H9 (cell line): ENCODE results near the gene LRFN2. TPM values are rescaled to one million over a fixed set of nuclear protein-coding genes. Genes with fewer than 3 reads are reported as not detected.

Source experiments
- DNase-seq: peaks from one replicate; pipeline ENCODE4 v3.0.0-alpha.2; 2017
- H2AFZ ChIP-seq: one replicate; pipeline ENCODE4 v1.6.1; 2013; ENCODE audit warnings: mild to moderate bottlenecking, low read length, control low read depth, moderate library complexity
- H2AK5ac ChIP-seq: 2 replicates; pipeline ENCODE4 v1.6.1; 2013; ENCODE audit warnings: low read length, control low read depth, mixed read lengths; ENCODE audit not compliant: insufficient read length
- H2BK120ac ChIP-seq: one replicate; pipeline ENCODE4 v1.6.1; 2013; ENCODE audit warnings: low read depth, mild to moderate bottlenecking, low read length, control low read depth, inconsistent platforms; ENCODE audit not compliant: poor library complexity, severe bottlenecking
- H2BK12ac ChIP-seq: 2 replicates; pipeline ENCODE4 v1.6.1; 2013; ENCODE audit warnings: low read length, control low read depth, mixed read lengths, low read depth; ENCODE audit not compliant: insufficient read length
- H2BK15ac ChIP-seq: 2 replicates; pipeline ENCODE4 v1.6.1; 2013; ENCODE audit warnings: low read depth, low read length, control low read depth
- H2BK20ac ChIP-seq: one replicate; pipeline ENCODE4 v1.6.1; 2013; ENCODE audit warnings: low read depth, mild to moderate bottlenecking, low read length, control low read depth, inconsistent platforms; ENCODE audit not compliant: poor library complexity, severe bottlenecking
- H2BK5ac ChIP-seq: 2 replicates; pipeline ENCODE4 v1.6.1; 2013; ENCODE audit warnings: low read length, control low read depth, mixed read lengths; ENCODE audit not compliant: insufficient read length
- H3K14ac ChIP-seq: 2 replicates; pipeline ENCODE4 v1.6.1; 2013; ENCODE audit warnings: low read length, control low read depth; ENCODE audit not compliant: insufficient read depth
- H3K18ac ChIP-seq: 2 replicates; pipeline ENCODE4 v1.6.1; 2013; ENCODE audit warnings: low read depth, mild to moderate bottlenecking, mixed read lengths, low read length, control low read depth; ENCODE audit not compliant: insufficient read length
- H3K23ac ChIP-seq: 2 replicates; pipeline ENCODE4 v1.6.1; 2013; ENCODE audit warnings: low read length, control low read depth, mixed read lengths, low read depth; ENCODE audit not compliant: insufficient read length
- H3K23me2 ChIP-seq: 2 replicates; pipeline ENCODE4 v1.6.1; 2013; ENCODE audit warnings: low read depth, mild to moderate bottlenecking, mixed read lengths, low read length, control low read depth; ENCODE audit not compliant: insufficient read length, poor library complexity, severe bottlenecking
- H3K27ac ChIP-seq: 2 replicates; pipeline ENCODE4 v1.5.1; 2013; ENCODE audit warnings: low read length, control low read depth, mixed read lengths, low read depth; ENCODE audit not compliant: insufficient read length
- H3K27me3 ChIP-seq: 2 replicates; pipeline ENCODE4 v1.6.1; 2013; ENCODE audit warnings: low read length, control low read depth, inconsistent platforms; ENCODE audit not compliant: insufficient read depth
- H3K4ac ChIP-seq: 2 replicates; pipeline ENCODE4 v1.6.1; 2013; ENCODE audit warnings: low read depth, mild to moderate bottlenecking, control low read depth, inconsistent platforms, low read length, moderate library complexity
- H3K4me1 ChIP-seq: 2 replicates; pipeline ENCODE4 v1.6.1; 2013; ENCODE audit warnings: low read length, control low read depth, inconsistent platforms; ENCODE audit not compliant: insufficient read depth
- H3K4me2 ChIP-seq: 2 replicates; pipeline ENCODE4 v1.6.1; 2013; ENCODE audit warnings: low read length, control low read depth, mixed read lengths; ENCODE audit not compliant: insufficient read length, insufficient read depth
- H3K56ac ChIP-seq: 2 replicates; pipeline ENCODE4 v1.6.1; 2013; ENCODE audit warnings: low read depth, mild to moderate bottlenecking, mixed read lengths, low read length, control low read depth; ENCODE audit not compliant: insufficient read length
- H3K79me1 ChIP-seq: 2 replicates; pipeline ENCODE4 v1.6.1; 2013; ENCODE audit warnings: low read depth, mild to moderate bottlenecking, moderate library complexity, low read length, control low read depth, inconsistent platforms; ENCODE audit not compliant: insufficient read depth, poor library complexity, severe bottlenecking
- H3K79me2 ChIP-seq: 2 replicates; pipeline ENCODE4 v1.6.1; 2013; ENCODE audit warnings: low read length, control low read depth, inconsistent platforms; ENCODE audit not compliant: insufficient read depth
- H3K9ac ChIP-seq: 2 replicates; pipeline ENCODE4 v1.6.1; 2013; ENCODE audit warnings: low read length, control low read depth, mixed read lengths; ENCODE audit not compliant: insufficient read length; ENCODE audit errors: extremely low read depth
- H3K9me3 ChIP-seq: one replicate; pipeline ENCODE4 v1.6.1; 2013; ENCODE audit warnings: low read depth, low read length, inconsistent platforms; ENCODE audit not compliant: control insufficient read depth
- H3T11ph ChIP-seq: one replicate; pipeline ENCODE4 v1.6.1; 2013; ENCODE audit warnings: mild to moderate bottlenecking, low read length, control low read depth, inconsistent platforms
- H4K20me1 ChIP-seq: one replicate; pipeline ENCODE4 v1.6.1; 2013; ENCODE audit not compliant: control insufficient read depth, insufficient read length, insufficient read depth
- H4K5ac ChIP-seq: 2 replicates; pipeline ENCODE4 v1.6.1; 2013; ENCODE audit warnings: low read depth, mild to moderate bottlenecking, mixed read lengths, low read length, control low read depth; ENCODE audit not compliant: insufficient read length
- H4K8ac ChIP-seq: replicated peaks from 2 replicates; pipeline ENCODE4 v1.6.1; 2013; ENCODE audit warnings: low read length, control low read depth, mixed read lengths, low read depth; ENCODE audit not compliant: insufficient read length
- H4K91ac ChIP-seq: 2 replicates; pipeline ENCODE4 v1.6.1; 2013; ENCODE audit warnings: low read depth, mild to moderate bottlenecking, moderate library complexity, mixed read lengths, low read length, control low read depth; ENCODE audit not compliant: insufficient read length
- H3K27ac Mint-ChIP-seq, 3 experiments: 2 replicates in 2 of 3; 3 replicates in 1 of 3; pipeline ENCODE4 v1.8.0; 2020 to 2021; ENCODE audit warnings: mixed read lengths in 3 of 3, mild to moderate bottlenecking in 1 of 3, moderate library complexity in 1 of 3
- H3K27me3 Mint-ChIP-seq: 2 replicates; pipeline ENCODE4 v1.8.0; 2021; ENCODE audit warnings: low read depth, mild to moderate bottlenecking, moderate library complexity, mixed read lengths
- H3K36me3 Mint-ChIP-seq, 3 experiments: 2 replicates in 2 of 3; 3 replicates in 1 of 3; pipeline ENCODE4 v1.8.0; 2020 to 2021; ENCODE audit warnings: low read depth in 3 of 3, mixed read lengths in 3 of 3; ENCODE audit not compliant: insufficient read depth in 1 of 3
- H3K4me1 Mint-ChIP-seq, 2 experiments: 2 replicates each; pipeline ENCODE4 v1.8.0; 2020; ENCODE audit warnings: mixed read lengths in 2 of 2
- H3K4me3 Mint-ChIP-seq, 2 experiments: 2 replicates in 1 of 2; 3 replicates in 1 of 2; pipeline ENCODE4 v1.8.0; 2020 to 2021; ENCODE audit warnings: mild to moderate bottlenecking in 2 of 2, mixed read lengths in 2 of 2, moderate library complexity in 1 of 2
- H3K9me3 Mint-ChIP-seq, 2 experiments: 2 replicates in 1 of 2; 3 replicates in 1 of 2; pipeline ENCODE4 v1.8.0; 2020; ENCODE audit warnings: mild to moderate bottlenecking in 2 of 2, mixed read lengths in 2 of 2, moderate library complexity in 1 of 2
- CTCF ChIP-seq: fragments of 200-600 bp; sonication (generic); conservative IDR thresholded peaks from 3 replicates; pipeline ENCODE4 v1.8.0; 2021; ENCODE audit warnings: antibody characterized with exemption, mild to moderate bottlenecking
- WGBS: extraction: QIAGEN DNeasy Blood & Tissue Kit; methylation state at CpG from one replicate; pipeline ENCODE4 v1.1.7; 2013; ENCODE audit warnings: missing lambda C conversion rate, low lambda C conversion rate, mixed read lengths; ENCODE audit not compliant: insufficient read length; ENCODE audit errors: extremely low coverage; 5-methylcytosine and 5-hydroxymethylcytosine counted together
- total RNA-seq: library from RNA; stranded (reverse); gene quantifications from 2 replicates; pipeline ENCODE4 v1.2.1, GENCODE V29; 2021

The LRFN2 gene
- total RNA-seq, 1 experiment from 2014 or later: 0.11 TPM

GRCh38 chr6:40342723-40343122 lies 244.4 kb downstream of the LRFN2 start:
- DNase-seq: peak; percentile 18
- no peak overlapping the region for H3K18ac ChIP-seq
- no peak overlapping the region for H4K91ac ChIP-seq
- H3T11ph ChIP-seq: no peak overlapping the region
- H2BK120ac ChIP-seq: no peak overlapping the region
- peaks cover 9% of the 10 kb centered on the region for H3K27me3 Mint-ChIP-seq
- no peaks in the 10 kb centered on the region for H3K27me3 ChIP-seq
- H3K9me3 Mint-ChIP-seq: no peaks in the 10 kb centered on the region; a peak in 1 of 5 replicates
- H3K56ac ChIP-seq: no peak overlapping the region
- no peak overlapping the region for H3K14ac ChIP-seq
- H4K5ac ChIP-seq: no peak overlapping the region
- H3K4ac ChIP-seq: no peak overlapping the region
- no peak overlapping the region for H2BK5ac ChIP-seq
- no peak overlapping the region for H2BK12ac ChIP-seq
- no peak for TF ChIP-seq CTCF
- no peaks in the 10 kb centered on the region for H3K36me3 Mint-ChIP-seq
- no peaks in the 10 kb centered on the region for H3K79me1 ChIP-seq
- H3K9me3 ChIP-seq: no peaks in the 10 kb centered on the region
- H2BK15ac ChIP-seq: no peak overlapping the region
- peaks cover 7% of the 10 kb centered on the region; the same call in 1 of the 2 replicates for H3K4me1 ChIP-seq
- peak overlapping the region in 2 of 3 experiments; percentile 56 to 79; a peak in 3 of 7 replicates for H3K27ac Mint-ChIP-seq
- H3K4me2 ChIP-seq: no peak overlapping the region
- no peak overlapping the region for H2AFZ ChIP-seq
- no peak overlapping the region for H2AK5ac ChIP-seq
- no peaks in the 10 kb centered on the region for H3K79me2 ChIP-seq
- no peak overlapping the region for H3K9ac ChIP-seq
- H2BK20ac ChIP-seq: no peak overlapping the region
- no peak overlapping the region for H3K4me3 Mint-ChIP-seq
- no CpG with 5 or more reads among the region's 6 CpGs for WGBS
- H3K23me2 ChIP-seq: no peaks in the 10 kb centered on the region
- no peak overlapping the region for H3K23ac ChIP-seq
- no peaks in the 10 kb centered on the region for H4K20me1 ChIP-seq
- H4K8ac ChIP-seq: no peak overlapping the region
- no peak overlapping the region for H3K27ac ChIP-seq
- H3K4me1 Mint-ChIP-seq: peaks cover 65 to 69% of the 10 kb centered on the region in 2 experiments
